K562 (cell line): ENCODE data around the gene IBA57. TPM values are rescaled to one million over a fixed set of nuclear protein-coding genes. Genes with fewer than 3 reads are reported as not detected.

ENCODE experiments used
- GTF2F1 ChIP-seq: IDR thresholded peaks from 2 replicates; pipeline ENCODE4 v1.6.1; 2011; ENCODE audit warnings: low read depth, low read length, improper control_type of control experiment
- HES1 ChIP-seq: fragments of 450-650 bp; IDR thresholded peaks from 2 replicates; pipeline ENCODE4 v1.6.1; 2016; ENCODE audit warnings: low read depth, mild to moderate bottlenecking, moderate library complexity
- HEY1 ChIP-seq: fragments of 250-450 bp; sonication (Bioruptor Pico); IDR thresholded peaks from 2 replicates; pipeline ENCODE4 v1.5.0; 2020; ENCODE audit warnings: mild to moderate bottlenecking, moderate library complexity, borderline replicate concordance
- JUND ChIP-seq, 2 experiments: IDR thresholded peaks; 2 replicates in 1 of 2; 3 replicates in 1 of 2; pipeline ENCODE4 v1.6.1; 2011; ENCODE audit warnings: borderline replicate concordance in 2 of 2, low read depth in 2 of 2, low read length in 2 of 2, improper control_type of control experiment in 1 of 2, missing biosample characterization in 1 of 2, missing genetic modification characterization in 1 of 2, missing genetic modification reagents in 1 of 2
- NFXL1 ChIP-seq: fragments of 450-650 bp; formaldehyde crosslinking; IDR thresholded peaks from 2 replicates; pipeline ENCODE4 v1.4.0; 2021; ENCODE audit warnings: mild to moderate bottlenecking
- NR1H2 ChIP-seq: sonication (generic); formaldehyde crosslinking; IDR thresholded peaks from 2 replicates; pipeline ENCODE4 v1.4.0; 2020; ENCODE audit warnings: mild to moderate bottlenecking, missing genetic modification reagents
- PTTG1 ChIP-seq: fragments of 450-650 bp; IDR thresholded peaks from 2 replicates; pipeline ENCODE4 v1.6.1; 2016; ENCODE audit warnings: low read depth, mild to moderate bottlenecking, missing genetic modification characterization, missing compliant biosample characterization
- TAF1 ChIP-seq: IDR thresholded peaks from 2 replicates; pipeline ENCODE4 v1.6.1; 2011; ENCODE audit warnings: mild to moderate bottlenecking, low read length, moderate library complexity; ENCODE audit not compliant: insufficient read depth, control insufficient read depth, severe bottlenecking; ENCODE audit errors: extremely low read depth
- ZBTB17 ChIP-seq: fragments of 450-650 bp; formaldehyde crosslinking; IDR thresholded peaks from 2 replicates; pipeline ENCODE4 v1.4.0; 2020; ENCODE audit warnings: mild to moderate bottlenecking
- ZFX ChIP-seq: sonication (generic); formaldehyde crosslinking; IDR thresholded peaks from 2 replicates; pipeline ENCODE4 v1.8.0; 2022; ENCODE audit warnings: mild to moderate bottlenecking, missing genetic modification reagents, moderate library complexity
- ZNF24 ChIP-seq: fragments of 450-650 bp; IDR thresholded peaks from 2 replicates; pipeline ENCODE4 v1.6.1; 2016
- ZNF253 ChIP-seq: fragments of 250-450 bp; sonication (Bioruptor Pico); conservative IDR thresholded peaks from 2 replicates; pipeline ENCODE4 v1.6.1; 2021; ENCODE audit warnings: mild to moderate bottlenecking
- ZNF512 ChIP-seq: IDR thresholded peaks from 2 replicates; pipeline ENCODE4 v1.6.1; 2016; ENCODE audit warnings: missing genetic modification characterization, missing compliant biosample characterization
- ZNF57 ChIP-seq: fragments of 450-650 bp; formaldehyde crosslinking; IDR thresholded peaks from 2 replicates; pipeline ENCODE4 v1.4.0; 2020; ENCODE audit warnings: mild to moderate bottlenecking, moderate library complexity
- polyA plus RNA-seq, 8 experiments: library from polyadenylated mRNA; depleted of rRNA in 4 of 8; stranded (reverse) in 5 of 8; unstranded in 3 of 8; fragments of >200 nt; fragmentation: Nextera tagmentation in 2 of 8; fragmentation: Illumina TruSeq in 1 of 8; extraction: Ambion mirVana in 2 of 8; extraction: Trizol in 1 of 8; gene quantifications; 2 replicates each; pipeline versions ENCODE4 v1.2.1 to v1.2.3, GENCODE V29; 2011 to 2014; ENCODE audit warnings: inconsistent platforms in 1 of 8, missing spikeins in 1 of 8
- total RNA-seq, 7 experiments: library from RNA; depleted of rRNA in 6 of 7; stranded (reverse); fragments of >200 nt in 6 of 7; fragmentation: Illumina TruSeq in 2 of 7; extraction: Trizol in 2 of 7; gene quantifications; 2 replicates each; pipeline versions ENCODE4 v1.2.1 to v1.2.3, GENCODE V29; 2011 to 2021; ENCODE audit warnings: low replicate concordance in 1 of 7
- TF ChIP-seq, protein P1 (sequence below): sonication (generic); formaldehyde crosslinking; IDR thresholded peaks from 2 replicates; pipeline ENCODE4 v1.8.0; 2023; ENCODE audit warnings: mild to moderate bottlenecking, missing genetic modification reagents
- TF ChIP-seq, protein P2 (sequence below): sonication (generic); formaldehyde crosslinking; IDR thresholded peaks from 2 replicates; pipeline ENCODE4 v1.8.1; 2023; ENCODE audit warnings: mild to moderate bottlenecking, missing genetic modification reagents
- TF ChIP-seq, protein P3 (sequence below), 2 experiments: fragments of 450-650 bp in 1 of 2; sonication (generic) in 1 of 2; formaldehyde crosslinking; conservative IDR thresholded peaks; 2 replicates each; pipeline versions ENCODE4 v1.4.0 to v1.8.1; 2020 to 2022; ENCODE audit warnings: mild to moderate bottlenecking in 1 of 2, missing genetic modification reagents in 1 of 2

IBA57 gene
- total and polyA plus RNA-seq, 9 of the 15 experiments (the other 6 are each of a cell fraction or from before 2014, with no cell fraction given) = 0.77 to 15.5 (median 2.7) TPM

- TF ChIP-seq, protein P1, sequence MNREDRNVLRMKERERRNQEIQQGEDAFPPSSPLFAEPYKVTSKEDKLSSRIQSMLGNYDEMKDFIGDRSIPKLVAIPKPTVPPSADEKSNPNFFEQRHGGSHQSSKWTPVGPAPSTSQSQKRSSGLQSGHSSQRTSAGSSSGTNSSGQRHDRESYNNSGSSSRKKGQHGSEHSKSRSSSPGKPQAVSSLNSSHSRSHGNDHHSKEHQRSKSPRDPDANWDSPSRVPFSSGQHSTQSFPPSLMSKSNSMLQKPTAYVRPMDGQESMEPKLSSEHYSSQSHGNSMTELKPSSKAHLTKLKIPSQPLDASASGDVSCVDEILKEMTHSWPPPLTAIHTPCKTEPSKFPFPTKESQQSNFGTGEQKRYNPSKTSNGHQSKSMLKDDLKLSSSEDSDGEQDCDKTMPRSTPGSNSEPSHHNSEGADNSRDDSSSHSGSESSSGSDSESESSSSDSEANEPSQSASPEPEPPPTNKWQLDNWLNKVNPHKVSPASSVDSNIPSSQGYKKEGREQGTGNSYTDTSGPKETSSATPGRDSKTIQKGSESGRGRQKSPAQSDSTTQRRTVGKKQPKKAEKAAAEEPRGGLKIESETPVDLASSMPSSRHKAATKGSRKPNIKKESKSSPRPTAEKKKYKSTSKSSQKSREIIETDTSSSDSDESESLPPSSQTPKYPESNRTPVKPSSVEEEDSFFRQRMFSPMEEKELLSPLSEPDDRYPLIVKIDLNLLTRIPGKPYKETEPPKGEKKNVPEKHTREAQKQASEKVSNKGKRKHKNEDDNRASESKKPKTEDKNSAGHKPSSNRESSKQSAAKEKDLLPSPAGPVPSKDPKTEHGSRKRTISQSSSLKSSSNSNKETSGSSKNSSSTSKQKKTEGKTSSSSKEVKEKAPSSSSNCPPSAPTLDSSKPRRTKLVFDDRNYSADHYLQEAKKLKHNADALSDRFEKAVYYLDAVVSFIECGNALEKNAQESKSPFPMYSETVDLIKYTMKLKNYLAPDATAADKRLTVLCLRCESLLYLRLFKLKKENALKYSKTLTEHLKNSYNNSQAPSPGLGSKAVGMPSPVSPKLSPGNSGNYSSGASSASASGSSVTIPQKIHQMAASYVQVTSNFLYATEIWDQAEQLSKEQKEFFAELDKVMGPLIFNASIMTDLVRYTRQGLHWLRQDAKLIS = peak; percentile 74; the same call in 1 of the 2 replicates
- TF ChIP-seq, protein P2, sequence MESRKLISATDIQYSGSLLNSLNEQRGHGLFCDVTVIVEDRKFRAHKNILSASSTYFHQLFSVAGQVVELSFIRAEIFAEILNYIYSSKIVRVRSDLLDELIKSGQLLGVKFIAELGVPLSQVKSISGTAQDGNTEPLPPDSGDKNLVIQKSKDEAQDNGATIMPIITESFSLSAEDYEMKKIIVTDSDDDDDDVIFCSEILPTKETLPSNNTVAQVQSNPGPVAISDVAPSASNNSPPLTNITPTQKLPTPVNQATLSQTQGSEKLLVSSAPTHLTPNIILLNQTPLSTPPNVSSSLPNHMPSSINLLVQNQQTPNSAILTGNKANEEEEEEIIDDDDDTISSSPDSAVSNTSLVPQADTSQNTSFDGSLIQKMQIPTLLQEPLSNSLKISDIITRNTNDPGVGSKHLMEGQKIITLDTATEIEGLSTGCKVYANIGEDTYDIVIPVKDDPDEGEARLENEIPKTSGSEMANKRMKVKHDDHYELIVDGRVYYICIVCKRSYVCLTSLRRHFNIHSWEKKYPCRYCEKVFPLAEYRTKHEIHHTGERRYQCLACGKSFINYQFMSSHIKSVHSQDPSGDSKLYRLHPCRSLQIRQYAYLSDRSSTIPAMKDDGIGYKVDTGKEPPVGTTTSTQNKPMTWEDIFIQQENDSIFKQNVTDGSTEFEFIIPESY (CRISPR knock-in tag) = peak; percentile 89
- TF ChIP-seq HEY1 (no peak), NR1H2 (CRISPR knock-in tag) (0 out of 2 replicates have a peak, but pooled peaks have one; percentile 73), NFXL1 (CRISPR knock-in tag) (no peak), ZNF512 (tag) (no peak), ZBTB17 (peak; percentile 85), PTTG1 (tag) (no peak), ZNF57 (no peak), ZNF24 (peak; percentile 72), ZNF253 (CRISPR knock-in tag) (no peak), HES1 (peak; percentile 72), GTF2F1 (peak; percentile 78; the same call in 1 of the 2 replicates), TAF1 (peak; percentile 98), JUND (IDR thresholded peaks at IDR 0.05; ENCODE audit: borderline replicate concordance, low read depth, low read length) (peak; percentile 99), JUND (tag; IDR thresholded peaks at IDR 0.05; ENCODE audit: borderline replicate concordance, low read depth, low read length) (peak; percentile 90; the same call in 2 of the 3 replicates), ZFX (CRISPR knock-in tag) (peak; percentile 94)
- TF ChIP-seq, protein P3, sequence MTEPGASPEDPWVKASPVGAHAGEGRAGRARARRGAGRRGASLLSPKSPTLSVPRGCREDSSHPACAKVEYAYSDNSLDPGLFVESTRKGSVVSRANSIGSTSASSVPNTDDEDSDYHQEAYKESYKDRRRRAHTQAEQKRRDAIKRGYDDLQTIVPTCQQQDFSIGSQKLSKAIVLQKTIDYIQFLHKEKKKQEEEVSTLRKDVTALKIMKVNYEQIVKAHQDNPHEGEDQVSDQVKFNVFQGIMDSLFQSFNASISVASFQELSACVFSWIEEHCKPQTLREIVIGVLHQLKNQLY (CRISPR knock-in tag; conservative IDR thresholded peaks at IDR 0.05) = 0 out of 4 replicates have a peak, but pooled peaks of 1 of the 2 experiments have one; percentile 61
These were observed at the start of gene IBA57 (continued) for GRCh38 chr1:228165372-228166169.
